ENCODE data around the gene MT1HL1. TPM values are rescaled to one million over a fixed set of nuclear protein-coding genes. Genes with fewer than 3 reads are reported as not detected.

The MT1HL1 gene
- polyA plus RNA-seq, 3 donors, result not detected

- intact Hi-C loops (cut with micrococcal nuclease), result no loop called here
- Histone ChIP-seq H3K36me3 (replicated peaks in 1 of 2; ENCODE audit: control insufficient read depth in 1 of 2, insufficient read depth in 2 of 2, low read length in 2 of 2) (no peaks in the 10 kb centered on the region), H3K27ac (ENCODE audit: low read depth in 1 of 2, low read length in 2 of 2) (no peak overlapping the region), H3K4me2 (replicated peaks; ENCODE audit: extremely low read depth, low read length, poor library complexity, severe bottlenecking) (no peak overlapping the region), H3K9ac (ENCODE audit: insufficient read depth, low read length, poor library complexity, severe bottlenecking) (no peak overlapping the region), H3K27me3 (ENCODE audit: control insufficient read depth in 2 of 2, insufficient read depth in 2 of 2, low read length in 2 of 2) (no peaks in the 10 kb centered on the region), H3K79me2 (ENCODE audit: insufficient read depth, low read length) (no peaks in the 10 kb centered on the region), H2AFZ (ENCODE audit: insufficient read depth, low read depth, low read length, poor library complexity, severe bottlenecking) (no peak overlapping the region), H4K20me1 (ENCODE audit: insufficient read depth, low read length) (no peaks in the 10 kb centered on the region), H3K4me1 (ENCODE audit: control insufficient read depth in 1 of 2, insufficient read depth in 2 of 2, low read length in 2 of 2) (no peaks in the 10 kb centered on the region), H3K4me3 (replicated peaks in 1 of 3; ENCODE audit: low read depth in 2 of 3, low read length in 3 of 3) (no peak overlapping the region), H3K9me3 (replicated peaks in 1 of 2; ENCODE audit: control insufficient read depth in 1 of 2, insufficient read depth in 1 of 2, low read length in 2 of 2) (no peaks in the 10 kb centered on the region)
- Mint-ChIP-seq H3K36me3 (no peaks in the 10 kb centered on the region), H3K4me1 (no peaks in the 10 kb centered on the region), H3K27ac (no peak overlapping the region), H3K4me3 (no peak overlapping the region), H3K9me3 (peaks cover 0 to 2% (median 1%) of the 10 kb centered on the region in 7 donors), H3K27me3 (ENCODE audit: low read depth in 3 of 3) (peaks cover 2 to 6% (median 4%) of the 10 kb centered on the region in 3 donors)
- no peak for TF ChIP-seq CTCF (IDR thresholded peaks at IDR 0.05)
- no peak for DNase-seq
- WGBS (ENCODE audit: insufficient coverage), result no CpG with 5 or more reads among the region's 4 CpGs
Measured at GRCh38 chr1:237031480-237031879, 27.2 kb upstream of the MT1HL1 start.

GRCh38 chr1:237029850-237030535 lies 25.8 kb upstream of the MT1HL1 start:
- Histone ChIP-seq H3K27ac (ENCODE audit: low read depth in 1 of 2, low read length in 2 of 2) (no peak overlapping the region), H2AFZ (ENCODE audit: insufficient read depth, low read depth, low read length, poor library complexity, severe bottlenecking) (no peak overlapping the region), H3K36me3 (replicated peaks in 1 of 2; ENCODE audit: control insufficient read depth in 1 of 2, insufficient read depth in 2 of 2, low read length in 2 of 2) (no peaks in the 10 kb centered on the region), H3K4me3 (replicated peaks in 1 of 3; ENCODE audit: low read depth in 2 of 3, low read length in 3 of 3) (no peak overlapping the region), H3K79me2 (ENCODE audit: insufficient read depth, low read length) (no peaks in the 10 kb centered on the region), H4K20me1 (ENCODE audit: insufficient read depth, low read length) (no peaks in the 10 kb centered on the region), H3K9ac (ENCODE audit: insufficient read depth, low read length, poor library complexity, severe bottlenecking) (no peak overlapping the region), H3K27me3 (ENCODE audit: control insufficient read depth in 2 of 2, insufficient read depth in 2 of 2, low read length in 2 of 2) (no peaks in the 10 kb centered on the region), H3K4me2 (replicated peaks; ENCODE audit: extremely low read depth, low read length, poor library complexity, severe bottlenecking) (no peak overlapping the region), H3K4me1 (ENCODE audit: control insufficient read depth in 1 of 2, insufficient read depth in 2 of 2, low read length in 2 of 2) (no peaks in the 10 kb centered on the region), H3K9me3 (replicated peaks in 1 of 2; ENCODE audit: control insufficient read depth in 1 of 2, insufficient read depth in 1 of 2, low read length in 2 of 2) (no peaks in the 10 kb centered on the region)
- intact Hi-C loops (cut with micrococcal nuclease), result no loop called here
- TF ChIP-seq CTCF (IDR thresholded peaks at IDR 0.05), result no peak
- H3K4me3 Mint-ChIP-seq, result no peak overlapping the region
- H3K27ac Mint-ChIP-seq, result no peak overlapping the region
- DNase-seq, result no peak
- no peaks in the 10 kb centered on the region for H3K4me1 Mint-ChIP-seq
- 92% methylated on average over 7 of the region's 9 CpGs for WGBS (ENCODE audit: insufficient coverage)
- peaks cover 2 to 6% (median 4%) of the 10 kb centered on the region in 3 donors for H3K27me3 Mint-ChIP-seq (ENCODE audit: low read depth in 3 of 3)
- H3K36me3 Mint-ChIP-seq, result no peaks in the 10 kb centered on the region
- H3K9me3 Mint-ChIP-seq, result peaks cover 0 to 6% (median 3%) of the 10 kb centered on the region in 7 donors

Data from CD14-positive monocyte (primary cell).